Astrocyte of the cerebellum (primary cell): ENCODE data around the gene ZNF688.

Experiments used
- DNase-seq: peaks from one replicate; pipeline ENCODE4 v3.0.0-alpha.2; 2011; ENCODE audit warnings: low read depth
- H3K4me3 ChIP-seq: 2 replicates; pipeline ENCODE4 v1.5.1; 2011; ENCODE audit warnings: mild to moderate bottlenecking, low read depth, low read length, moderate library complexity
- in situ Hi-C: cut with HindIII; loops from 2 replicates; pipeline ENCODE4 v1.10.0; 2017; ENCODE audit warnings: low sequenced_read_pairs
- TF ChIP-seq, protein P1 (sequence below): IDR thresholded peaks from 2 replicates; pipeline ENCODE4 v1.5.1; 2012; ENCODE audit warnings: low read length, low read depth, moderate library complexity, mild to moderate bottlenecking; ENCODE audit errors: missing control alignments

ZNF688 gene

GRCh38 chr16:30565526-30565925 lies 6.0 kb downstream of the ZNF688 start:
- in situ Hi-C loops = no loop called here
- H3K4me3 ChIP-seq = no peak overlapping the region
- DNase-seq = no peak
- TF ChIP-seq, protein P1, sequence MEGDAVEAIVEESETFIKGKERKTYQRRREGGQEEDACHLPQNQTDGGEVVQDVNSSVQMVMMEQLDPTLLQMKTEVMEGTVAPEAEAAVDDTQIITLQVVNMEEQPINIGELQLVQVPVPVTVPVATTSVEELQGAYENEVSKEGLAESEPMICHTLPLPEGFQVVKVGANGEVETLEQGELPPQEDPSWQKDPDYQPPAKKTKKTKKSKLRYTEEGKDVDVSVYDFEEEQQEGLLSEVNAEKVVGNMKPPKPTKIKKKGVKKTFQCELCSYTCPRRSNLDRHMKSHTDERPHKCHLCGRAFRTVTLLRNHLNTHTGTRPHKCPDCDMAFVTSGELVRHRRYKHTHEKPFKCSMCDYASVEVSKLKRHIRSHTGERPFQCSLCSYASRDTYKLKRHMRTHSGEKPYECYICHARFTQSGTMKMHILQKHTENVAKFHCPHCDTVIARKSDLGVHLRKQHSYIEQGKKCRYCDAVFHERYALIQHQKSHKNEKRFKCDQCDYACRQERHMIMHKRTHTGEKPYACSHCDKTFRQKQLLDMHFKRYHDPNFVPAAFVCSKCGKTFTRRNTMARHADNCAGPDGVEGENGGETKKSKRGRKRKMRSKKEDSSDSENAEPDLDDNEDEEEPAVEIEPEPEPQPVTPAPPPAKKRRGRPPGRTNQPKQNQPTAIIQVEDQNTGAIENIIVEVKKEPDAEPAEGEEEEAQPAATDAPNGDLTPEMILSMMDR = no peak

DNA sequence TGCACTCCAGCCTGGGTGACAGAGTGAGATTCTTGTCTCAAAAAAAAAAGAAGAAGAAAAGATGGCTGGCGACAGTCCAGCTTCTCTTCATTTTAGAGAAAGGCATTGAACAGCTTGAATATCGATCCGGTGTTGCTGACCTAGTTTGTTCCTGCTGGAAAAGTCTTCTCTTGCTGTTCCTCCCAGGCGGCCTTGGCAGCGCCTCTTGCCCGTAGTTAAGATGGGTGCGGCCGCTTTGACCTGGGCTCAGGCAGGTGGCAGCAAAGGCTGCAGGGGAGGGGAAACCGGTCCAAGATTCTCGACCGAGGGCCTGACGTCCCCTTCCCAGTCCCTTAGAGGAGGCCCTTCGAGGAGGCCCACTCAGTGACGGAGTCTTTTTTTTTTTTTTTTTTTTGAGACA lies 9.5 kb downstream of the ZNF688 start:
- H3K4me3 ChIP-seq = no peak overlapping the region
- DNase-seq = no peak
- in situ Hi-C loops = no loop called here
- TF ChIP-seq, protein P1 = no peak

DNA sequence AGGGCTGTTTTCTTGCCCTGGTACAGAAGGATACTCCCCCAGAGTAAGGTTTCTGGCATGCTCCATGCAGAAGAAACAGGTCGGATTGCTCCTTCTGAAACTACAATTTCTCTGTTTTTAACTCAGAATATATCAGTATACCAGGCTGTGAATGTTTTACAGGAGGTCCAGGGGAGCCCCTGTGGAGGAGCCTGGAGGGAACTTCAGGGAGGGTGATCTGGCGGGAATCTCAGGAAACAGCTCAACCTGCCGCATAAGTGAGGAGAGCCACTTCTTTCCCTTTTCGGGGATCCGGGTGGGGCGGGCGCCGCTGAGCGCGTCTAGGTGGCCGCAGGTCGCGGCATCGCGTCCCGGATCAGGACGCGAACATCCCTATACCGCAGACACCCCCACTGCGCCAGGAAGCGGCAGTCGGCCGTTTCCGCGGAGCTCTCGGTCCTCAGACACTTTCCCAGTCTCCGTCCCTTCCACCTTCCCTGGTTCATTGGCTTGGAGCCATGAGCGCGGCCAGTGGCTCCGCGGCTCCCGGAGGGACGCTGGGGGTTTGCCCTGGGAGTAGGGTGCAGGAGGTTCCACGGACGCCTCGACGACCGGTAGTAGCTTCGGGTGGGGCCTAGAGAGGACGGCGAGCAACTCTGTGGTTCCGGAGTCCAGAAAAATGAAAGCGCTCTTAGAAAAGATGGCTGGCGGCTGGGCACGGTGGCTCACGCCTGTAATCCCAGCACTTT lies 10.3 kb downstream of the ZNF688 start:
- H3K4me3 ChIP-seq = no peak overlapping the region
- DNase-seq = no peak
- TF ChIP-seq, protein P1 = no peak
- in situ Hi-C loops = no loop called here

DNA sequence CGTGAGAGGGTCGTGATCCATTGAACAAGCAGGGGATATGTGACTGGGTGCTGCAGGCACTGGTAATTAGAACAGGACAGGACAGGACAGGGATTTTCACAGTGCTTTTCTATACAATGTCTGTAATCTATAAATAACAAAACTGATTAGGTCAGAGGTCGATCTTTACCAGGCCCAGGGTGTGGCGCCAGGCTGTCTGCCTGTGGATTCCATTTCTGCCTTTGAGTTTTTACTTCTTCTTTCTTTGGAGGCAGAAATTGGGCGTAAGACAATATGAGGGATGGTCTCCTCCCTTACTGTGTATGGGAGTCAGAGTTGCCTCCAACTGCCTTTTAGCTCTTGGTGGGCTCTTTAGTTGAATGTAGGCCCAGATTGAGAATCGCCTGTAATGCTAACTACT lies 11.8 kb downstream of the ZNF688 start:
- TF ChIP-seq, protein P1 = no peak
- no peak for DNase-seq
- in situ Hi-C loops = no loop called here
- H3K4me3 ChIP-seq = no peak overlapping the region

DNA sequence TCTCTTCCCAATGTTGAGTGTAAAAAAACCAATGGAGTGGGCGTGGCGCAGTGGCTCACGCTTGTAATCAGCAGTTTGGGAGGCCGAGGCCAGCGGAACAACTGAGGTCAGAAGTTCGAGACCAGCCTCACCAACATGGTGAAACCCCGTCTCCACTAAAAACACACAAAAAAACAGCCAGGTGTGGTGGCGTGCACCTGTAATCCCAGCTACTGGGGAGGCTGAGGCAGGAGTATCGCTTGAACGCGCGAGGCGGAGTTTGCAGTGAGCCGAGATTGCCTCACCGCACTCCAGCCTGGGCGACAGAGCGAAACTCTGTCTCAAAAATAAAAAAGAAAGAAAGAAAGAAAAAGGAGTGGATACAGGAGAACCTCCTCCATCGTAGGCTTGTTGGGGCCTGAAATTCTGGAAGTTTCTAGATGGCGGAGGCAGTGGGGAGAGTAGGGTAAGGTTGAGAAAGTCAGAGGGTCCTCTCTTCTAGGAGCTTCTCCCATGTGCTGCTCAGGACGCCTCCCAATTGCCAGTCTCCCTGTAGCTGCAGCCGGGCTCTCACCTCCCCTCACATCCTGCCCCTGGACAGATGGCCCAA lies 12.6 kb downstream of the ZNF688 start:
- in situ Hi-C loops = no loop called here
- peak overlapping the region; percentile 83 for H3K4me3 ChIP-seq
- TF ChIP-seq, protein P1 = no peak
- no peak for DNase-seq

GRCh38 chr16:30557957-30558788 lies 13.3 kb downstream of the ZNF688 start, which contains the start of gene ZNF764:
TSS of gene ZNF764 (minus strand) at chr16:30558374. CDS start at chr16:30558182, 192 bp downstream.
- TF ChIP-seq, protein P1 = no peak
- peak within 1 kb of the TSS; percentile 83 for H3K4me3 ChIP-seq
- DNase-seq = peak; percentile 91
- in situ Hi-C loops = no loop called here
